Thyroid gland (tissue), 4 donors: ENCODE measurements around the gene EXOC3. TPM values are rescaled to one million over a fixed set of nuclear protein-coding genes. Genes with fewer than 3 reads are reported as not detected.

Experiments
- DNase-seq, 2 donors: peaks; one replicate each; pipeline ENCODE4 v3.0.0-alpha.2; 2019
- H3K27ac ChIP-seq, 3 donors: fragments of 200-600 bp; sonication (generic); 1 replicate in 2 of 3; 2 replicates in 1 of 3; pipeline ENCODE4 v1.5.1; 2016 to 2019; ENCODE audit warnings: mild to moderate bottlenecking in 1 of 3, moderate library complexity in 1 of 3
- H3K27me3 ChIP-seq: fragments of 200-600 bp; sonication (generic); one replicate; pipeline ENCODE4 v1.5.1; 2019
- H3K36me3 ChIP-seq, 2 donors: fragments of 200-600 bp; sonication (generic); one replicate each; pipeline ENCODE4 v1.5.1; 2016 to 2019
- H3K4me1 ChIP-seq, 2 donors: fragments of 200-600 bp; sonication (generic); one replicate each; pipeline ENCODE4 v1.5.1; 2017 to 2019
- H3K4me3 ChIP-seq, 3 donors: fragments of 200-600 bp; sonication (generic); replicated peaks in 1 of 3; 1 replicate in 2 of 3; 2 replicates in 1 of 3; pipeline ENCODE4 v1.5.1; 2016; ENCODE audit warnings: mild to moderate bottlenecking in 1 of 3
- H3K9me3 ChIP-seq: fragments of 200-600 bp; sonication (generic); one replicate; pipeline ENCODE4 v1.5.1; 2017
- POLR2A ChIP-seq, 2 donors: fragments of 450-650 bp; IDR thresholded peaks; one replicate each; pipeline ENCODE4 v1.6.1; 2017; ENCODE audit warnings: antibody characterized with exemption in 2 of 2, mild to moderate bottlenecking in 2 of 2, moderate library complexity in 1 of 2
- WGBS, 2 donors: methylation state at CpG; one replicate each; pipeline ENCODE4 v1.1.5; 2017; 5-methylcytosine and 5-hydroxymethylcytosine counted together
- intact Hi-C: fragments of 100-400 bp; cut with DNase I; formaldehyde crosslinking; loops from one replicate; pipeline ENCODE4 v1.15.1; 2023
- total RNA-seq, 4 donors: library from RNA; depleted of rRNA; stranded (reverse); fragments of >200 nt; gene quantifications; one replicate each; pipeline ENCODE4 v1.2.3, GENCODE V29; 2016
- TF ChIP-seq, protein P1 (sequence below), 6 experiments: fragments of 200-600 bp in 3 of 6; fragments of 450-650 bp in 3 of 6; sonication (generic) in 3 of 6; IDR thresholded peaks; one replicate each; pipeline ENCODE4 v1.5.1; 2016 to 2019; ENCODE audit warnings: antibody characterized with exemption in 6 of 6, mild to moderate bottlenecking in 2 of 6, inconsistent platforms in 1 of 6, moderate library complexity in 1 of 6

The EXOC3 gene
- total RNA-seq, 4 donors from 2014 or later, result 39.7 to 49.6 (median 45.0) TPM

DNA sequence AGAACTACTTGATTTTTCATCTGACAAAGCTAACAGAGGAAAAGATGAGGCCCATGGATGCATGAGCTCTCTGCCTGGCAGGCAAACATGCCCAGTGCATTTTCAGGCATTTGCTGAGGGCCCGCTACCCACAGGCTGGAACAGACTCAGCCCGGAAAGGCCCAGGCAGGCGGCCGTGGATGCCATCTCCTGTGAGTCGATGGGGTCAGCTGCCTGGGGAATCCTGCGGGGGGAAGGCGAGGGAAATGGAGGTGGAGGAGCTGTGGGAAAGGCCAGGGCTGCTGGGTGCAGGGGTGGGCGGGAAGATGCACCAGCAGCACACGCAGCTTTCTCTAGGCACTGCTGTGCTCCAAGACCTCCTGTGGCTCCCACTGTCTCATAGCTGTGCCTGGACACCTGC lies 67.5 kb downstream of the EXOC3 start:
- H3K9me3 ChIP-seq, result no peaks in the 10 kb centered on the region
- no peak for DNase-seq
- intact Hi-C loops, result no loop called here
- TF ChIP-seq POLR2A (IDR thresholded peaks at IDR 0.05), result no peak
- TF ChIP-seq, protein P1, sequence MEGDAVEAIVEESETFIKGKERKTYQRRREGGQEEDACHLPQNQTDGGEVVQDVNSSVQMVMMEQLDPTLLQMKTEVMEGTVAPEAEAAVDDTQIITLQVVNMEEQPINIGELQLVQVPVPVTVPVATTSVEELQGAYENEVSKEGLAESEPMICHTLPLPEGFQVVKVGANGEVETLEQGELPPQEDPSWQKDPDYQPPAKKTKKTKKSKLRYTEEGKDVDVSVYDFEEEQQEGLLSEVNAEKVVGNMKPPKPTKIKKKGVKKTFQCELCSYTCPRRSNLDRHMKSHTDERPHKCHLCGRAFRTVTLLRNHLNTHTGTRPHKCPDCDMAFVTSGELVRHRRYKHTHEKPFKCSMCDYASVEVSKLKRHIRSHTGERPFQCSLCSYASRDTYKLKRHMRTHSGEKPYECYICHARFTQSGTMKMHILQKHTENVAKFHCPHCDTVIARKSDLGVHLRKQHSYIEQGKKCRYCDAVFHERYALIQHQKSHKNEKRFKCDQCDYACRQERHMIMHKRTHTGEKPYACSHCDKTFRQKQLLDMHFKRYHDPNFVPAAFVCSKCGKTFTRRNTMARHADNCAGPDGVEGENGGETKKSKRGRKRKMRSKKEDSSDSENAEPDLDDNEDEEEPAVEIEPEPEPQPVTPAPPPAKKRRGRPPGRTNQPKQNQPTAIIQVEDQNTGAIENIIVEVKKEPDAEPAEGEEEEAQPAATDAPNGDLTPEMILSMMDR (IDR thresholded peaks at IDR 0.05), result no peak
- no peak overlapping the region for H3K4me3 ChIP-seq
- no peaks in the 10 kb centered on the region for H3K27me3 ChIP-seq
- H3K27ac ChIP-seq, result no peak overlapping the region
- H3K4me1 ChIP-seq, result no peaks in the 10 kb centered on the region
- H3K36me3 ChIP-seq, result no peaks in the 10 kb centered on the region
- WGBS, 2 donors, result 78 to 81% methylated on average over 9 of the region's 9 CpGs

DNA sequence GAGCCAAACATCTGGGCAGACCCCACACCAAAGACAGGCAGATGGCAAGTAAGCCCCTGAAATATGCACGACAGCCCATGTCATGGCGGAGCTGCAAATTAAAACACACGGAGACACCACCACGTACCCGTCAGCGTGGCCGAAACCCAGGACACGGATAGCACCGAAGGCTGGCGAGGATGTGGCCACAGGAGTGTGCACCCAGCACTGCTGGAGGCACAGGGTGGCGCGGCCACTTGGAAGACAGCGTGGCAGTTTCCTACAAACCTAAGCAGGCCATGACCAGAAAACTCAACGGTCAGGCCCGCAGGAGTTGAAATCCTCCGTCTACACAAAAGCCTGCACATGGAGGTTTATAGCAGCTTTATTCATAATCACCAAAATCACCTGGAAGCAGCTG lies 68.5 kb downstream of the EXOC3 start:
- H3K27me3 ChIP-seq, result no peaks in the 10 kb centered on the region
- H3K9me3 ChIP-seq, result no peaks in the 10 kb centered on the region
- no peak overlapping the region for H3K27ac ChIP-seq
- no peak for TF ChIP-seq POLR2A (IDR thresholded peaks at IDR 0.05)
- TF ChIP-seq, protein P1 (IDR thresholded peaks at IDR 0.05), result no peak
- 90 to 91% methylated on average over 16 of the region's 16 CpGs for WGBS, 2 donors
- H3K4me1 ChIP-seq, result no peaks in the 10 kb centered on the region
- no peak for DNase-seq
- intact Hi-C loops, result no loop called here
- H3K4me3 ChIP-seq, result no peak overlapping the region
- no peaks in the 10 kb centered on the region for H3K36me3 ChIP-seq

DNA sequence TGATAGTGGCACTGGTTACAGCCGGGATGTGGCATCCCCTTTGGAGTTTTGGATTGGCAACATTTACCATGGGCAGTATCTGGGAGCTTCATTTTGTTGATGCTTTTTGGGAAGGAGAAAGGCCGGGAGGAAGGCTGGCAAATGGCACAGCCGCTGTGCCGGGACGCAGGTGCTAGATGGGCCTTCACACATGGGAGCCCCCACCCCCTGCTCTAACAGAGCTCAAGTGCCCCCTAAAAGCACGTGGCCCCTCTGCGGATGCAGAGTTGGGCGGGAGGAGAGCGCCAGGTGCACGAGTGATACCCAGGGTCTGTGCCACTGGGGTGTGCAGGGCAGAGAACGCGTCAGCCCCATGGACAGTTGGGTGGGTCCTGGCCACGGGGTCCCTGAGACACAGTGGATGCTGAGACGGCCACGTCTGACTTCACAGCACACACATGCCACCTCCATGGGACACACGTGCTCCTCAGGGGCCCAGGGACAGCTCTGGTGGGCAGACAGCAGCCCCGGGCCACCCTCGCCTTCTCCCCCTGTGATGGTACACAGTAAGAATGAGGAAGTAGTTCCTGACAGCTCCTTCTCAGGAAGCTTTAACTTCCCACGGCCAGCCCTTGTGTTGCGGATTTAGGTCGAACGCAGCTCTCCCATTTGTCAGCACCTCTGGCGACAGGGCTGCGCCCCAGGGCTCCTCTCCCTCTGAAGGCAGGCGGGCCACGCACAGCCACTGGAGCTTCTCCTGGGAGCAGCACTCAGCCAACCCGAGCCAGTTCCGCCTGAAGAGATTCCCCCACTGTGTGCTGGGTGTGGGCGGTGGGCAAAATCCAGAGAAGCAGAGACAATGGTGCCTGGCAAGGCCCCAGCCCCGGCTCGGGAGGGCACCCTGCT lies 70.5 kb downstream of the EXOC3 start:
- Histone ChIP-seq H3K9me3 (no peaks in the 10 kb centered on the region), H3K27ac (no peak overlapping the region), H3K4me3 (no peak overlapping the region), H3K4me1 (no peaks in the 10 kb centered on the region), H3K27me3 (no peaks in the 10 kb centered on the region), H3K36me3 (no peaks in the 10 kb centered on the region)
- WGBS, 2 donors, result 65 to 70% methylated on average over 17 to 25 of the region's 31 CpGs
- intact Hi-C loops, result no loop called here
- DNase-seq, result no peak
- no peak for TF ChIP-seq POLR2A (IDR thresholded peaks at IDR 0.05)
- TF ChIP-seq, protein P1 (IDR thresholded peaks at IDR 0.05), result no peak

DNA sequence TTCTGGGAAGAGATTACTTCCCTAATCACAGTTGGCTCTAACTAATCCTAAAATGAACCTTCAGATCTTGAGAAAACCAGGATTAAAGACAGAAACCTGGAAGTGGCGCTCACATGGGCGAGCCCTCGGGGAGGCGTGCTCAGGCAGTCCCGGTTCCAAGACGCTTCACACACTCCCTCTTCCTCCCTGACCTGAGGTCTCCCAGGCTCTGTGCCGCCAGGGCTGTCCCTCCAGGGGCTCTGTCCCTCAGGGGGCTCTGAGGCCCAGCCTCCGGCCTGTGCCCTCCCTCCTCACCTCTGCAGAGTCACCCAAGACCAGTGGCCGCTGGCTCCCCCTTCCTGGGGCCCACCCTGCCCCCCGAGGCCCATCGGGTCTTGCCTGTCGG lies 71.1 kb downstream of the EXOC3 start:
- no peak for DNase-seq
- intact Hi-C loops, result no loop called here
- Histone ChIP-seq H3K27me3 (no peaks in the 10 kb centered on the region), H3K27ac (no peak overlapping the region), H3K4me3 (no peak overlapping the region), H3K9me3 (no peaks in the 10 kb centered on the region), H3K36me3 (no peaks in the 10 kb centered on the region), H3K4me1 (no peaks in the 10 kb centered on the region)
- TF ChIP-seq POLR2A (IDR thresholded peaks at IDR 0.05), result no peak
- TF ChIP-seq, protein P1 (IDR thresholded peaks at IDR 0.05), result no peak
- WGBS, 2 donors, result 66 to 74% methylated on average over 9 to 11 of the region's 12 CpGs

GRCh38 chr5:514673-515072 lies 71.7 kb downstream of the EXOC3 start:
- no peaks in the 10 kb centered on the region for H3K4me1 ChIP-seq

More at GRCh38 chr5:514673-515072, 71.7 kb downstream of the EXOC3 start:
- Histone ChIP-seq H3K4me3 (no peak overlapping the region), H3K9me3 (no peaks in the 10 kb centered on the region), H3K27ac (no peak overlapping the region), H3K36me3 (no peaks in the 10 kb centered on the region), H3K27me3 (no peaks in the 10 kb centered on the region)
- intact Hi-C loops, result no loop called here
- 76 to 86% methylated on average over 5 to 7 of the region's 8 CpGs for WGBS, 2 donors
- no peak for DNase-seq
- TF ChIP-seq POLR2A (IDR thresholded peaks at IDR 0.05), result no peak
- TF ChIP-seq, protein P1 (IDR thresholded peaks at IDR 0.05), result no peak
